Right lobe of liver (tissue), 4 donors: ENCODE measurements around the gene RIT2.

Experiments used
- CTCF ChIP-seq, 4 donors: fragments of 200-600 bp in 3 of 4; fragments of 450-650 bp in 1 of 4; IDR thresholded peaks; one replicate each; pipeline versions ENCODE4 v1.5.1 to v1.8.0; 2016 to 2022; ENCODE audit warnings: antibody characterized with exemption in 4 of 4, mild to moderate bottlenecking in 2 of 4
- POLR2A ChIP-seq: fragments of 450-650 bp; IDR thresholded peaks from one replicate; pipeline ENCODE4 v1.6.1; 2017; ENCODE audit warnings: antibody characterized with exemption, mild to moderate bottlenecking
- donor health status: DM: no; HTN: no; CAD: no.
- donor health status: DM: no; HTN: no; CAD: no.
- donor health status: DM: no; HTN: yes; CAD: no.

- TF ChIP-seq POLR2A (no peak), CTCF (IDR thresholded peaks at IDR 0.05) (no peak)
Observed at GRCh38 chr18:43010611-43011010, 104.9 kb downstream of the RIT2 start.
